ENCODE results near the gene TLN1.

Gene TLN1

DNA sequence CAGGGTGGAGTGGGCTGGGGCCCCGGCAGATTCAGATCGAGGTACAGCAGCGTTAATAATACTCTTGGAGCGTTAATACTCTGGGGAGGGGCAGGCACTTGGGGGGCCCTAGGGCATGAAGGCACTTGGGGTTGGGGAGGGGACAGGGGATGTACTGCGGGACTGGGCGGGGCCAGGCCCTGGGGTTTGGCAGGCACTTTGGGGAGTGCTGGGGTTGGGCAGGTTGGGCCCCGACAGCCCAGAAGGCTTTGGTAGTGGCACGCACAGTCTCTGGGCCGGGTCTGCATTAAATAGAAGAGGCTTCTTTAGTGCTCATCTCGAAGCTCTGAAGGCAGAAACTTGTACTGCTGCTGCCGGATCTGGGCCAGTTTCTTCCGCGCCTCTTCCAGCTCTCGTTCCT, 34.5 kb downstream of the TLN1 start:
- Mint-ChIP-seq H3K9me3 (no peaks in the 10 kb centered on the region), H3K36me3 (ENCODE audit: low read depth) (peaks cover 24% of the 10 kb centered on the region), H3K27me3 (ENCODE audit: low read depth) (no peaks in the 10 kb centered on the region), H3K4me3 (no peak overlapping the region), H3K27ac (no peak overlapping the region), H3K4me1 (ENCODE audit: low read depth) (peaks cover 2% of the 10 kb centered on the region)

GRCh38 chr9:35696520-35697215, 35.3 kb downstream of the TLN1 start:
- Mint-ChIP-seq H3K4me1 (ENCODE audit: low read depth) (peaks cover 2% of the 10 kb centered on the region), H3K27ac (no peak overlapping the region), H3K4me3 (no peak overlapping the region), H3K27me3 (ENCODE audit: low read depth) (no peaks in the 10 kb centered on the region), H3K36me3 (ENCODE audit: low read depth) (peaks cover 24% of the 10 kb centered on the region), H3K9me3 (no peaks in the 10 kb centered on the region)

DNA sequence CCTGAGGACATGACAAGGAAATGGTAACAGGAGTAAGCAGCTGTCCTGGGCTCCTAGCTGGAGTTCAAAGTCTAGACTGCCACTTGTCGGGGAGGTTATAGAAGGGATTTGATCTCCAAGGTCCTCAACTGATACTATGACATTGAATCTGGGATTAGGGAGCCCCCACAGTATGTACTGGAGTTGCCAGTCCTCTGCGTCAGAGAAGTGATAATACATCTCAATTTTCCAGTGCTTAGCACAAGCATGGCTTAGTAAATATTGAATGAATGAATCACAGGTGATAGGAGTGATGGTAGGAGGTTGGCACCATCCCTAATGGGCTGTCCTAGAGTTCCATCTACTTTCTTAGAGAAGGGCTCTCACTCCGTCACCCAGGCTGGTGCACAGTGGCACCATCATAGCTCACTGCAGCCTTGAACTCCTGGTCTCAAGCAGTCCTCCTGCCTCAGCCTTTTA, 36.0 kb downstream of the TLN1 start:
- no peaks in the 10 kb centered on the region for H3K9me3 Mint-ChIP-seq
- H3K27ac Mint-ChIP-seq, result no peak overlapping the region
- no peaks in the 10 kb centered on the region for H3K27me3 Mint-ChIP-seq (ENCODE audit: low read depth)
- H3K4me1 Mint-ChIP-seq (ENCODE audit: low read depth), result peaks cover 7% of the 10 kb centered on the region
- peaks cover 24% of the 10 kb centered on the region for H3K36me3 Mint-ChIP-seq (ENCODE audit: low read depth)
- H3K4me3 Mint-ChIP-seq, result no peak overlapping the region

- Mint-ChIP-seq H3K9me3 (no peaks in the 10 kb centered on the region), H3K27ac (peak overlapping the region; percentile 12), H3K36me3 (ENCODE audit: low read depth) (peaks cover 7% of the 10 kb centered on the region), H3K27me3 (ENCODE audit: low read depth) (no peaks in the 10 kb centered on the region), H3K4me1 (ENCODE audit: low read depth) (peaks cover 18% of the 10 kb centered on the region), H3K4me3 (peak overlapping the region; percentile 79)
Observed at GRCh38 chr9:35691757-35692301, 40.2 kb downstream of the TLN1 start.

GRCh38 chr9:35691334-35691650, 40.7 kb downstream of the TLN1 start:
- H3K36me3 Mint-ChIP-seq (ENCODE audit: low read depth), result peaks cover 2% of the 10 kb centered on the region
- H3K4me1 Mint-ChIP-seq (ENCODE audit: low read depth), result peaks cover 16% of the 10 kb centered on the region
- H3K9me3 Mint-ChIP-seq, result no peaks in the 10 kb centered on the region
- no peak overlapping the region for H3K27ac Mint-ChIP-seq
- no peaks in the 10 kb centered on the region for H3K27me3 Mint-ChIP-seq (ENCODE audit: low read depth)
- H3K4me3 Mint-ChIP-seq, result peak overlapping the region; percentile 79

GRCh38 chr9:35690614-35691333, 41.2 kb downstream of the TLN1 start:
- Mint-ChIP-seq H3K4me1 (ENCODE audit: low read depth) (peaks cover 16% of the 10 kb centered on the region), H3K9me3 (no peaks in the 10 kb centered on the region), H3K27ac (peak overlapping the region; percentile 41), H3K36me3 (ENCODE audit: low read depth) (no peaks in the 10 kb centered on the region), H3K27me3 (ENCODE audit: low read depth) (no peaks in the 10 kb centered on the region), H3K4me3 (peak overlapping the region; percentile 79)

DNA sequence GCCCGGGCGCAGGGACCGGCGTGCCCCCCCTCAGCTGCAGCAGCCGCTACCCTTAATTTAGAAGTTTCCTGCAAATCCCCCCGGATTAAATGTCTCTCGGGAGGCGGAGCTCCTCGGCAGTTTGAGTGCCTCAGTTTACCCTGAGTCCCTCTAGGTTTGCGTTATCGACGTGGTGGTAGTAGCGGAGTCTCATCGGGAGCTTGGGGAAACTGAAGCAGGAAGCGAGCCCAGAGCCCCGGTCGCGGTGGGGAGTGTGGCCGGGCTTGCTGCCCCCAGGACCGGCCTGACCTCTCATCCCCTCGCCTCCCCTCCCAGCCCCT, 41.7 kb downstream of the TLN1 start:
- no peaks in the 10 kb centered on the region for H3K9me3 Mint-ChIP-seq
- peaks cover 16% of the 10 kb centered on the region for H3K4me1 Mint-ChIP-seq (ENCODE audit: low read depth)
- no peaks in the 10 kb centered on the region for H3K36me3 Mint-ChIP-seq (ENCODE audit: low read depth)
- H3K4me3 Mint-ChIP-seq, result peak overlapping the region; percentile 69
- no peak overlapping the region for H3K27ac Mint-ChIP-seq
- H3K27me3 Mint-ChIP-seq (ENCODE audit: low read depth), result no peaks in the 10 kb centered on the region

DNA sequence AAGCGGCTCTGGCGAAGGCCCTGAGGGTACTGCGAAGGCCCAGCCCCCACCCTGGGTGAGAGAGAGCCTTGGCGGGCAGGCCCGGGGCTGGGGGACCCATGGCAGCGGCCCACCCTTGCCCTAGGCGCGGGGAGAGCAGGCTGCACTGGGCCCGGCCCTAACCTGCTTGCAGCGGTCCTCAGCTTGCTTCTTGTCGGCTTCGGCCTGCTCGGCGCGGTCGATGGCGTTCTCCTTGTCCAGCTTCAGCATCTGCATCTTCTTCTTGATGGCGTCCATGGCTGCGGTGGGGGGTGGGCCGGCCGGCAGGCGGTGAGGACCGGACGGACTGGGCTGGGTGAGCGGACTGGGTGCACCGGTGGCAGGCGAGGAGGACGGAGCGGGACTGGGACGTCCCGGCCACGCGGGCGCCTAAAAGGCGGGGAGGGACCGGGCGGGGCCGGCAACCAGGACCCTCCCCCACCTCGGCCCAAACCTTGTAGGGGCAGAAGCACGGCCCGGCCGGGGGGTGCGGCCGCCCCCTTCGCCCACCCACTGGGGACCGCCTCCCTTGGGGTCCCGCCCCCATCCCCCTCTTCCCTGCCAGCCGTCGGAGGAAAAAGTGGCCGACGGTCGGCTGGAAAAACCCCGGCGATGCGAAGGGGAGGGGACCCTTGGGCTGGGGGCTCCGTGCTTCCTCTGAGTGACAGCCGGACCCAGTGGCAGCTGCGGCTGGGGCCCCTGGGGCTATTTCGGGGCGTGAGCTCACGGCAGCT, 42.3 kb downstream of the TLN1 start, which contains the start of gene TPM2:
TPM2 (minus strand) TSS at position 384 of the 752 bp plus-strand sequence; CDS start at position 276, 108 bp downstream.
- H3K27me3 Mint-ChIP-seq (ENCODE audit: low read depth), result no peaks in the 10 kb centered on the region
- H3K4me1 Mint-ChIP-seq (ENCODE audit: low read depth), result peaks cover 16% of the 10 kb centered on the region
- H3K27ac Mint-ChIP-seq, result peak within 1 kb of the TSS; percentile 55
- no peaks in the 10 kb centered on the region for H3K9me3 Mint-ChIP-seq
- peak within 1 kb of the TSS; percentile 81 for H3K4me3 Mint-ChIP-seq
- H3K36me3 Mint-ChIP-seq (ENCODE audit: low read depth), result no peaks in the 10 kb centered on the region

GRCh38 chr9:35688558-35689541, 43.1 kb downstream of the TLN1 start:
- H3K36me3 Mint-ChIP-seq (ENCODE audit: low read depth), result no peaks in the 10 kb centered on the region
- H3K27me3 Mint-ChIP-seq (ENCODE audit: low read depth), result no peaks in the 10 kb centered on the region
- H3K27ac Mint-ChIP-seq, result peak overlapping the region; percentile 55
- no peaks in the 10 kb centered on the region for H3K9me3 Mint-ChIP-seq
- peak overlapping the region; percentile 81 for H3K4me3 Mint-ChIP-seq
- peaks cover 16% of the 10 kb centered on the region for H3K4me1 Mint-ChIP-seq (ENCODE audit: low read depth)

- peaks cover 16% of the 10 kb centered on the region for H3K4me1 Mint-ChIP-seq (ENCODE audit: low read depth)
- no peak overlapping the region for H3K27ac Mint-ChIP-seq
- H3K4me3 Mint-ChIP-seq, result no peak overlapping the region
- H3K36me3 Mint-ChIP-seq (ENCODE audit: low read depth), result no peaks in the 10 kb centered on the region
- no peaks in the 10 kb centered on the region for H3K27me3 Mint-ChIP-seq (ENCODE audit: low read depth)
- H3K9me3 Mint-ChIP-seq, result no peaks in the 10 kb centered on the region
Observed at GRCh38 chr9:35687972-35688557, 43.9 kb downstream of the TLN1 start.

- Mint-ChIP-seq H3K27ac (no peak overlapping the region), H3K4me1 (ENCODE audit: low read depth) (peaks cover 16% of the 10 kb centered on the region), H3K36me3 (ENCODE audit: low read depth) (no peaks in the 10 kb centered on the region), H3K9me3 (no peaks in the 10 kb centered on the region), H3K27me3 (ENCODE audit: low read depth) (no peaks in the 10 kb centered on the region), H3K4me3 (no peak overlapping the region)
Observed at GRCh38 chr9:35687306-35687705, 44.7 kb downstream of the TLN1 start.

- H3K36me3 Mint-ChIP-seq (ENCODE audit: low read depth), result no peaks in the 10 kb centered on the region
- no peak overlapping the region for H3K27ac Mint-ChIP-seq
- no peak overlapping the region for H3K4me3 Mint-ChIP-seq
- H3K27me3 Mint-ChIP-seq (ENCODE audit: low read depth), result no peaks in the 10 kb centered on the region
- H3K4me1 Mint-ChIP-seq (ENCODE audit: low read depth), result peaks cover 16% of the 10 kb centered on the region
- H3K9me3 Mint-ChIP-seq, result no peaks in the 10 kb centered on the region
Observed at GRCh38 chr9:35686222-35687203, 45.5 kb downstream of the TLN1 start.

DNA sequence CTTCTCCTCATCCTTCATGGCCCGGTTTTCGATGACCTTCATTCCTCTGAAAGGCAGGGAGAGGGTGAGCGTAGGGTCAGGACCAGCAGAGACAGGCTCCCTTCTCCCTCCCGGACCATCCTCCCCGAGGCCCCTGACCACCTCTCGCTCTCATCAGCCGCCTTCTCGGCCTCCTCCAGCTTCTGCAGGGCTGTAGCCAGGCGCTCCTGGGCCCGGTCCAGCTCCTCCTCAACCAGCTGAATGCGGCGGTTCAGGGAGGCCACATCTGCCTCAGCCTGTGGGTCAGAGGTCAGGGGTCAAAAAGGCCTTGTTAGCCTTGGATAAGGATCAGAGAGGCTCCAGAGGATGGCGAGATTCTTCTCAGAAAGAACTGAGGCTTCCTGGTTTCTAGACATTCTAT, 46.5 kb downstream of the TLN1 start:
- Mint-ChIP-seq H3K4me3 (no peak overlapping the region), H3K27ac (no peak overlapping the region), H3K36me3 (ENCODE audit: low read depth) (no peaks in the 10 kb centered on the region), H3K9me3 (no peaks in the 10 kb centered on the region), H3K4me1 (ENCODE audit: low read depth) (peaks cover 11% of the 10 kb centered on the region), H3K27me3 (ENCODE audit: low read depth) (no peaks in the 10 kb centered on the region)

All from T-helper 1 cell treated with Interleukin-12 subunit alpha and Interleukin-12 subunit beta and Interleukin-4 antibody, amounts not matched to agents 30 μg/mL and 1 μg/mL, for 36 hours (primary cell).